CD14-positive monocyte (primary cell): ENCODE results near the gene CAPZA1. TPM values are rescaled to one million over a fixed set of nuclear protein-coding genes. Genes with fewer than 3 reads are reported as not detected.

Experiments used
- DNase-seq, 3 donors: peaks; one replicate each; pipeline ENCODE4 v3.0.0-alpha.2; 2011 to 2022
- H2AFZ ChIP-seq: 2 replicates; pipeline ENCODE4 v1.6.0; 2012; ENCODE audit warnings: mild to moderate bottlenecking, low read depth, low read length, inconsistent platforms; ENCODE audit not compliant: insufficient read depth, poor library complexity, severe bottlenecking
- H3K27ac ChIP-seq, 2 donors: 1 replicate in 1 of 2; 2 replicates in 1 of 2; pipeline ENCODE4 v1.5.1; 2012 to 2013; ENCODE audit warnings: low read length in 2 of 2, control low read depth in 1 of 2, inconsistent platforms in 1 of 2, low read depth in 1 of 2, mild to moderate bottlenecking in 1 of 2
- H3K27me3 ChIP-seq, 2 donors: one replicate each; pipeline versions ENCODE4 v1.6.0 to v1.6.1; 2011 to 2013; ENCODE audit warnings: low read length in 2 of 2; ENCODE audit not compliant: control insufficient read depth in 2 of 2, insufficient read depth in 2 of 2
- H3K36me3 ChIP-seq, 2 donors: replicated peaks in 1 of 2; 1 replicate in 1 of 2; 2 replicates in 1 of 2; pipeline versions ENCODE4 v1.5.1 to v1.6.1; 2012 to 2013; ENCODE audit warnings: low read length in 2 of 2, control low read depth in 1 of 2, inconsistent platforms in 1 of 2, mild to moderate bottlenecking in 1 of 2; ENCODE audit not compliant: insufficient read depth in 2 of 2, control insufficient read depth in 1 of 2
- H3K4me1 ChIP-seq, 2 donors: 1 replicate in 1 of 2; 2 replicates in 1 of 2; pipeline versions ENCODE4 v1.5.1 to v1.6.1; 2012 to 2013; ENCODE audit warnings: low read length in 2 of 2, control low read depth in 1 of 2, inconsistent platforms in 1 of 2, mild to moderate bottlenecking in 1 of 2, moderate library complexity in 1 of 2; ENCODE audit not compliant: insufficient read depth in 2 of 2, control insufficient read depth in 1 of 2
- H3K4me2 ChIP-seq: replicated peaks from 2 replicates; pipeline ENCODE3; 2012; ENCODE audit warnings: low read length, moderate library complexity, mild to moderate bottlenecking; ENCODE audit not compliant: poor library complexity, severe bottlenecking; ENCODE audit errors: extremely low read depth
- H3K4me3 ChIP-seq, 3 experiments: fragments of 200-600 bp in 1 of 3; sonication (generic) in 1 of 3; replicated peaks in 1 of 3; 1 replicate in 2 of 3; 2 replicates in 1 of 3; pipeline ENCODE4 v1.5.1; 2011 to 2013; ENCODE audit warnings: low read length in 3 of 3, mild to moderate bottlenecking in 3 of 3, control low read depth in 2 of 3, low read depth in 2 of 3, inconsistent platforms in 1 of 3, moderate library complexity in 1 of 3
- H3K79me2 ChIP-seq: 2 replicates; pipeline ENCODE4 v1.6.0; 2012; ENCODE audit warnings: mild to moderate bottlenecking, control low read depth, inconsistent platforms, low read length, moderate library complexity; ENCODE audit not compliant: insufficient read depth
- H3K9ac ChIP-seq: 2 replicates; pipeline ENCODE4 v1.6.0; 2017; ENCODE audit warnings: low read length, mild to moderate bottlenecking; ENCODE audit not compliant: insufficient read depth, poor library complexity, severe bottlenecking
- H3K9me3 ChIP-seq, 2 donors: replicated peaks in 1 of 2; 1 replicate in 1 of 2; 2 replicates in 1 of 2; pipeline versions ENCODE4 v1.5.1 to v1.6.1; 2012 to 2013; ENCODE audit warnings: low read length in 2 of 2, control low read depth in 1 of 2; ENCODE audit not compliant: control insufficient read depth in 1 of 2, insufficient read depth in 1 of 2
- H4K20me1 ChIP-seq: 2 replicates; pipeline ENCODE4 v1.6.0; 2012; ENCODE audit warnings: mild to moderate bottlenecking, low read length, control low read depth, moderate library complexity; ENCODE audit not compliant: insufficient read depth
- H3K27ac Mint-ChIP-seq, 7 donors: one replicate each; pipeline ENCODE4 v1.8.0; 2020; ENCODE audit warnings: mild to moderate bottlenecking in 7 of 7, mixed read lengths in 7 of 7, moderate library complexity in 6 of 7, inconsistent platforms in 2 of 7
- H3K27me3 Mint-ChIP-seq, 3 donors: one replicate each; pipeline ENCODE4 v1.8.0; 2021 to 2022; ENCODE audit warnings: low read depth in 3 of 3, mild to moderate bottlenecking in 3 of 3, mixed read lengths in 3 of 3, moderate library complexity in 3 of 3, inconsistent platforms in 1 of 3
- H3K36me3 Mint-ChIP-seq, 2 donors: one replicate each; pipeline ENCODE4 v1.8.0; 2020; ENCODE audit warnings: mixed read lengths in 2 of 2, inconsistent platforms in 1 of 2, mild to moderate bottlenecking in 1 of 2
- H3K4me1 Mint-ChIP-seq: one replicate; pipeline ENCODE4 v1.8.0; 2020; ENCODE audit warnings: mild to moderate bottlenecking, mixed read lengths
- H3K4me3 Mint-ChIP-seq, 2 donors: one replicate each; pipeline ENCODE4 v1.8.0; 2020; ENCODE audit warnings: mild to moderate bottlenecking in 2 of 2, mixed read lengths in 2 of 2, moderate library complexity in 1 of 2
- H3K9me3 Mint-ChIP-seq, 7 donors: one replicate each; pipeline ENCODE4 v1.8.0; 2020 to 2022; ENCODE audit warnings: mixed read lengths in 7 of 7, mild to moderate bottlenecking in 6 of 7, moderate library complexity in 6 of 7, inconsistent platforms in 2 of 7
- CTCF ChIP-seq: fragments of 200-600 bp; IDR thresholded peaks from one replicate; pipeline ENCODE4 v1.8.0; 2022; ENCODE audit warnings: antibody characterized with exemption, mild to moderate bottlenecking
- WGBS: methylation state at CpG from one replicate; pipeline ENCODE4 v1.1.5; 2013; ENCODE audit warnings: missing lambda C conversion rate; ENCODE audit not compliant: insufficient coverage; 5-methylcytosine and 5-hydroxymethylcytosine counted together
- intact Hi-C, 2 donors: fragments of 100-400 bp; cut with micrococcal nuclease; formaldehyde crosslinking; loops; one replicate each; pipeline versions ENCODE4 v1.15.0 to v1.15.1; 2023
- polyA plus RNA-seq, 3 donors: library from polyadenylated mRNA; depleted of rRNA in 1 of 3; unstranded in 2 of 3; stranded (reverse) in 1 of 3; fragments of 300-500 nt in 2 of 3; fragments of >200 nt in 1 of 3; fragmentation: Illumina TruSeq in 2 of 3; gene quantifications; 1 replicate in 2 of 3; 2 replicates in 1 of 3; pipeline ENCODE4 v1.2.3, GENCODE V29; 2012 to 2021

CAPZA1 gene
- polyA plus RNA-seq, 3 donors = 93.4 to 357 (median 339) TPM

- Histone ChIP-seq H3K4me2 (no peak overlapping the region), H3K36me3 (peaks cover 24 to 57% of the 10 kb centered on the region in 2 donors), H3K9me3 (no peaks in the 10 kb centered on the region), H2AFZ (no peak overlapping the region), H3K4me1 (peaks cover 6 to 12% of the 10 kb centered on the region in 2 donors), H3K9ac (no peak overlapping the region), H3K4me3 (no peak overlapping the region), H3K27me3 (no peaks in the 10 kb centered on the region), H4K20me1 (no peaks in the 10 kb centered on the region), H3K79me2 (peaks cover 65% of the 10 kb centered on the region), H3K27ac (no peak overlapping the region)
- H3K36me3 Mint-ChIP-seq = peaks cover 36 to 37% of the 10 kb centered on the region in 2 donors
- DNase-seq = peak in 2 of 3 donors; percentile 14 to 16
- H3K4me1 Mint-ChIP-seq = peaks cover 11% of the 10 kb centered on the region
- WGBS = 40% methylated on average over 1 of the region's 6 CpGs
- TF ChIP-seq CTCF = peak; percentile 63
- intact Hi-C loops = loop anchor here (5.0 to 10.0 kb wide), 2 partner anchors 150 to 222 kb away; no protein-coding TSS in a partner anchor
- no peak overlapping the region for H3K27ac Mint-ChIP-seq
- H3K4me3 Mint-ChIP-seq = no peak overlapping the region
- H3K9me3 Mint-ChIP-seq = no peaks in the 10 kb centered on the region
- no peaks in the 10 kb centered on the region for H3K27me3 Mint-ChIP-seq
These were observed 5.1 kb upstream of the CAPZA1 start for GRCh38 chr1:112614460-112615065.

DNA sequence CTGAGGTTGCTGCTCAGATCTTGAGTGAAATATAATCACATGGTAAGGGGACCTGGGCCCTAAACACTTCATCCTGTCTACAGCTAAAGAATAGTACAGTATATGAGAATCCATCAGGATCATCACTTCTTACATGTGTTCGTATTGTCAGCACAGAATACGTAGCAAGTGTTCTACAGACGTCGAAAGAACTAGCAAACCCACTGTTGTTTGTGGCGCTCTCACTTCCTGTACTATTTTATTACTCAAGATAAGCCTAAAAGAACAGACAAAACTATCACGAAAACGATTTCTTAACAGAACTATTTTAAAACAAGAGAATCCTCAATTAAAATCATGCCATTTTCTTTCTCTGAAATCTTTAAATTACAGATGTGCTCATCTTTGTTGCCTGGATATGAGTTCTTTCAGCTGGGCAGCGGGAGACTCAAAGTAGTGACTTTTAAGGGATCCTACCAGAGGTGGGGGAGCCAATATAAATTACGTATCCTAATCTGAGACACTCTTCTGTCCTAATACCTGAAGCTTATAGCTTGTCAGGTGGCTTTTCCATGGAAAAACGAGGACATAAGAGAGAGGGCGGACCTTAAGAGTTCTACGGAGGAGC, 1.4 kb upstream of the CAPZA1 start:
- Histone ChIP-seq H3K9me3 (no peaks in the 10 kb centered on the region), H4K20me1 (peaks cover 14% of the 10 kb centered on the region), H3K9ac (peak overlapping the region; percentile 98), H3K4me2 (peak overlapping the region; percentile 89), H3K4me1 (peaks cover 30 to 42% of the 10 kb centered on the region in 2 donors), H3K36me3 (peaks cover 6 to 20% of the 10 kb centered on the region in 2 donors), H3K27me3 (no peaks in the 10 kb centered on the region), H2AFZ (peak overlapping the region; percentile 81), H3K27ac (peak overlapping the region; percentile 99 to 100), H3K4me3 (peak overlapping the region; percentile 80 to 96 (median 95)), H3K79me2 (peaks cover 92% of the 10 kb centered on the region)
- peaks cover 6 to 15% of the 10 kb centered on the region in 2 donors for H3K36me3 Mint-ChIP-seq
- H3K27me3 Mint-ChIP-seq = no peaks in the 10 kb centered on the region
- peaks cover 0 to 2% (median 0%) of the 10 kb centered on the region in 7 donors for H3K9me3 Mint-ChIP-seq
- DNase-seq = peak in 2 of 3 donors; percentile 36 to 58
- intact Hi-C loops = loop anchor here (5.0 to 10.0 kb wide), 2 partner anchors 153 to 226 kb away; no protein-coding TSS in a partner anchor
- peak overlapping the region; percentile 99 for H3K4me3 Mint-ChIP-seq
- 0% methylated on average over 9 of the region's 12 CpGs for WGBS
- peak overlapping the region; percentile 99 to 100 (median 100) for H3K27ac Mint-ChIP-seq
- no peak for TF ChIP-seq CTCF
- peaks cover 37% of the 10 kb centered on the region for H3K4me1 Mint-ChIP-seq
